Right lobe of liver (tissue), 6 donors: Measurements from ENCODE around the gene MAGI1. TPM values are rescaled to one million over a fixed set of nuclear protein-coding genes. Genes with fewer than 3 reads are reported as not detected.

Experiments
- ATAC-seq, 4 donors: fragments of 200-7000 bp; cut with Tn5 transposase; one replicate each; pipeline ENCODE4 v1.9.1; 2020; ENCODE audit warnings: mild to moderate bottlenecking in 4 of 4, moderate library complexity in 4 of 4
- DNase-seq, 3 donors: peaks; one replicate each; pipeline ENCODE4 v3.0.0-alpha.2; 2020
- H3K27ac ChIP-seq, 3 donors: fragments of 200-600 bp; one replicate each; pipeline ENCODE4 v1.8.0; 2022
- H3K27me3 ChIP-seq, 2 donors: fragments of 200-600 bp; one replicate each; pipeline ENCODE4 v1.8.0; 2022
- H3K36me3 ChIP-seq, 4 donors: fragments of 200-600 bp; sonication (generic) in 1 of 4; one replicate each; pipeline versions ENCODE4 v1.5.1 to v1.8.0; 2017 to 2022; ENCODE audit warnings: control low read depth in 1 of 4
- H3K4me1 ChIP-seq, 4 donors: fragments of 200-600 bp; sonication (generic) in 1 of 4; one replicate each; pipeline versions ENCODE4 v1.5.1 to v1.8.0; 2017 to 2022; ENCODE audit warnings: control low read depth in 1 of 4
- H3K4me3 ChIP-seq, 3 donors: fragments of 200-600 bp; one replicate each; pipeline ENCODE4 v1.8.0; 2022
- H3K9me3 ChIP-seq, 4 donors: fragments of 200-600 bp; sonication (generic) in 1 of 4; one replicate each; pipeline versions ENCODE4 v1.5.1 to v1.8.0; 2017 to 2022; ENCODE audit warnings: control low read depth in 1 of 4
- CTCF ChIP-seq, 4 donors: fragments of 200-600 bp in 3 of 4; fragments of 450-650 bp in 1 of 4; IDR thresholded peaks; one replicate each; pipeline versions ENCODE4 v1.5.1 to v1.8.0; 2016 to 2022; ENCODE audit warnings: antibody characterized with exemption in 4 of 4, mild to moderate bottlenecking in 2 of 4
- POLR2A ChIP-seq: fragments of 450-650 bp; IDR thresholded peaks from one replicate; pipeline ENCODE4 v1.6.1; 2017; ENCODE audit warnings: antibody characterized with exemption, mild to moderate bottlenecking
- whole genome bisulfite sequencing: methylation state at CpG from one replicate; pipeline ENCODE4 v1.1.6; 2018; ENCODE audit warnings: low coverage, low lambda C conversion rate; ENCODE audit not compliant: insufficient coverage; ENCODE audit errors: missing lambda C conversion rate; 5-methylcytosine and 5-hydroxymethylcytosine counted together
- intact Hi-C, 2 donors: fragments of 100-400 bp; cut with DNase I; formaldehyde crosslinking; loops; one replicate each; pipeline versions ENCODE4 v1.11.2 to v1.14.1; 2022
- total RNA-seq, 6 experiments: library from RNA; depleted of rRNA in 2 of 6; stranded (reverse); fragments of >200 nt in 2 of 6; fragmentation: NEBNext Ultra II Directional in 3 of 6; extraction: Animal tissue kit (Norgen Biotek cat#: 25700) in 3 of 6; gene quantifications; one replicate each; pipeline versions ENCODE4 v1.1.0 to v1.2.4, GENCODE V29; 2016 to 2023
- donor health status: DM: no; HTN: yes; CAD: no.
- donor health status: DM: no; HTN: no; CAD: no.
- donor health status: DM: no; HTN: no; CAD: no.
- donor health status: DM: no; HTN: yes; CAD: no.
- donor health status: DM: no; HTN: yes; CAD: no.

MAGI1 gene
- total RNA-seq, 6 experiments from 2014 or later: 22.6 to 37.7 (median 26.9) TPM

GRCh38 chr3:65672871-65673815 lies 365.6 kb downstream of the MAGI1 start:
- ATAC-seq (peak; percentile 14 to 50 (median 40)), DNase-seq (peak; percentile 60 to 63 (median 60))
- H3K27me3 ChIP-seq: no peaks in the 10 kb centered on the region
- H3K27ac ChIP-seq: no peak overlapping the region
- no peaks in the 10 kb centered on the region for H3K36me3 ChIP-seq
- peaks cover 0 to 29% (median 5%) of the 10 kb centered on the region in 4 donors for H3K4me1 ChIP-seq
- no peak overlapping the region for H3K4me3 ChIP-seq
- no peak for TF ChIP-seq POLR2A
- peak; percentile 54 to 85 (median 71) for TF ChIP-seq CTCF (IDR thresholded peaks at IDR 0.05)
- WGBS: 36% methylated on average over 10 of the region's 11 CpGs
- no peaks in the 10 kb centered on the region for H3K9me3 ChIP-seq
- intact Hi-C loops: no loop called here

- TF ChIP-seq POLR2A: no peak
- TF ChIP-seq CTCF (IDR thresholded peaks at IDR 0.05): no peak
- Histone ChIP-seq H3K36me3 (no peaks in the 10 kb centered on the region), H3K27me3 (no peaks in the 10 kb centered on the region), H3K27ac (no peak overlapping the region), H3K9me3 (no peaks in the 10 kb centered on the region), H3K4me1 (peaks cover 0 to 29% (median 5%) of the 10 kb centered on the region in 4 donors), H3K4me3 (no peak overlapping the region)
- 67% methylated on average over 1 of the region's 1 CpG for WGBS
- intact Hi-C loops: no loop called here
- ATAC-seq (no peak), DNase-seq (no peak)
These were observed 366.7 kb downstream of the MAGI1 start for GRCh38 chr3:65672061-65672460.

- Histone ChIP-seq H3K27me3 (no peaks in the 10 kb centered on the region), H3K4me1 (peaks cover 0 to 25% (median 5%) of the 10 kb centered on the region in 4 donors), H3K9me3 (no peaks in the 10 kb centered on the region), H3K36me3 (no peaks in the 10 kb centered on the region), H3K27ac (no peak overlapping the region), H3K4me3 (no peak overlapping the region)
- DNase-seq (peak in 1 of 3 donors; percentile 46), ATAC-seq (peak; percentile 61 to 84 (median 75))
- TF ChIP-seq CTCF (IDR thresholded peaks at IDR 0.05) (no peak), POLR2A (no peak)
- 51% methylated on average over 3 of the region's 3 CpGs for WGBS
- intact Hi-C loops: no loop called here
These were observed 367.7 kb downstream of the MAGI1 start for GRCh38 chr3:65671004-65671403.

GRCh38 chr3:65669163-65669875 lies 369.4 kb downstream of the MAGI1 start:
- DNase-seq (peak in 1 of 3 donors; percentile 69), ATAC-seq (peak; percentile 55 to 69 (median 64))
- 24% methylated on average over 5 of the region's 5 CpGs for WGBS
- Histone ChIP-seq H3K9me3 (no peaks in the 10 kb centered on the region), H3K27ac (peak overlapping the region in 1 of 3 donors; percentile 6), H3K36me3 (no peaks in the 10 kb centered on the region), H3K27me3 (no peaks in the 10 kb centered on the region), H3K4me3 (no peak overlapping the region), H3K4me1 (peaks cover 0 to 32% (median 5%) of the 10 kb centered on the region in 4 donors)
- TF ChIP-seq POLR2A: no peak
- TF ChIP-seq CTCF (IDR thresholded peaks at IDR 0.05): no peak
- intact Hi-C loops: no loop called here
